HEK293 (cell line): ENCODE results near the gene NRF1.

Source experiments
- EGR2 ChIP-seq: fragments of 450-650 bp; formaldehyde crosslinking; IDR thresholded peaks from 2 replicates; pipeline ENCODE4 v1.5.1; 2016; ENCODE audit warnings: low read depth, missing biosample characterization, missing genetic modification characterization
- KLF1 ChIP-seq: fragments of 450-650 bp; formaldehyde crosslinking; IDR thresholded peaks from 2 replicates; pipeline ENCODE4 v1.5.1; 2016; ENCODE audit warnings: missing biosample characterization, missing genetic modification characterization
- ZBTB21 ChIP-seq: fragments of 450-650 bp; formaldehyde crosslinking; IDR thresholded peaks from 2 replicates; pipeline ENCODE4 v1.5.1; 2017; ENCODE audit warnings: missing biosample characterization, missing genetic modification characterization
- ZNF341 ChIP-seq: fragments of 450-650 bp; formaldehyde crosslinking; IDR thresholded peaks from 2 replicates; pipeline ENCODE4; 2016; ENCODE audit warnings: low read depth, missing biosample characterization, missing genetic modification characterization

The NRF1 gene

GRCh38 chr7:129804890-129805719, 193.6 kb downstream of the NRF1 start (continued):
- TF ChIP-seq ZNF341 (tag by site-specific recombination) (peak; percentile 31), ZBTB21 (tag by site-specific recombination) (no peak), EGR2 (tag by site-specific recombination) (peak; percentile 82), KLF1 (peak; percentile 39; the same call in 1 of the 2 replicates)
- TF ChIP-seq, all 188 proteins: peak for 7
